ENCODE results near the gene C12orf42.

- TF ChIP-seq CTCF (IDR thresholded peaks at IDR 0.05) (no peak), EZH2 (IDR thresholded peaks at IDR 0.05; ENCODE audit: borderline replicate concordance, insufficient read depth, low read depth, low read length, poor library complexity, severe bottlenecking) (no peak)
Observed at GRCh38 chr12:103330672-103331071, 165.1 kb downstream of the C12orf42 start.
